H1 (cell line): ENCODE results near the gene GNG7. TPM values are rescaled to one million over a fixed set of nuclear protein-coding genes. Genes with fewer than 3 reads are reported as not detected.

Source experiments
- CTCF ChIA-PET: fragments of 300-600 bp; sonication (Branson Sonifier 250); formaldehyde crosslinking; loops from one replicate; lab custom pipeline; 2021; ENCODE audit not compliant: partially characterized antibody; lab: Charles Lee
- POLR2A ChIA-PET: fragments of 300-600 bp; sonication (Branson Sonifier 250); formaldehyde crosslinking; loops from one replicate; lab custom pipeline; 2021; ENCODE audit warnings: inconsistent platforms; ENCODE audit not compliant: partially characterized antibody; lab: Charles Lee
- DNase-seq, 2 experiments: peaks; one replicate each; pipeline versions ENCODE4 v3.0.0 to v3.0.0-alpha.2; 2010 to 2022; ENCODE audit warnings: low spot score in 2 of 2, low read depth in 1 of 2, mixed read lengths in 1 of 2
- FAIRE-seq: peaks from 2 replicates; lab custom pipeline; 2011; peaks lifted over from hg19 to GRCh38; lab: Jason Lieb, UNC
- H2AFZ ChIP-seq: 2 replicates; pipeline ENCODE4 v1.8.1; 2012; ENCODE audit warnings: low read length, inconsistent platforms
- H2AK5ac ChIP-seq: 2 replicates; pipeline ENCODE4 v1.6.1; 2013; ENCODE audit warnings: low read depth, low read length
- H2BK120ac ChIP-seq: replicated peaks from 2 replicates; pipeline ENCODE3; 2013; ENCODE audit warnings: low read depth, low read length, inconsistent platforms
- H2BK12ac ChIP-seq: 2 replicates; pipeline ENCODE4 v1.6.1; 2013; ENCODE audit warnings: low read depth, low read length
- H2BK15ac ChIP-seq: 2 replicates; pipeline ENCODE4 v1.6.1; 2013; ENCODE audit warnings: low read length
- H2BK20ac ChIP-seq: 2 replicates; pipeline ENCODE4 v1.6.1; 2013; ENCODE audit warnings: low read length
- H2BK5ac ChIP-seq: 2 replicates; pipeline ENCODE4 v1.6.1; 2013; ENCODE audit warnings: low read depth, low read length
- H3K14ac ChIP-seq: 2 replicates; pipeline ENCODE4 v1.6.1; 2013; ENCODE audit warnings: inconsistent platforms; ENCODE audit not compliant: insufficient read length
- H3K18ac ChIP-seq: 2 replicates; pipeline ENCODE4 v1.6.1; 2013; ENCODE audit warnings: low read length; ENCODE audit errors: extremely low read depth
- H3K23ac ChIP-seq: 2 replicates; pipeline ENCODE4 v1.6.1; 2013; ENCODE audit warnings: inconsistent platforms; ENCODE audit not compliant: insufficient read length
- H3K23me2 ChIP-seq: 2 replicates; pipeline ENCODE4 v1.6.1; 2013; ENCODE audit warnings: low read depth, low read length
- H3K27ac ChIP-seq: 2 replicates; pipeline ENCODE4 v1.6.1; 2011; ENCODE audit warnings: low read depth, low read length, inconsistent platforms
- H3K27me3 ChIP-seq, 4 experiments: replicated peaks in 1 of 4; 1 replicate in 1 of 4; 2 replicates in 3 of 4; pipeline versions ENCODE4 v1.6.1 to v1.8.1; 2011 to 2013; ENCODE audit warnings: low read length in 3 of 4, mild to moderate bottlenecking in 3 of 4, inconsistent platforms in 2 of 4, mixed read lengths in 2 of 4, moderate library complexity in 1 of 4; ENCODE audit not compliant: control insufficient read depth in 3 of 4, insufficient read depth in 3 of 4; ENCODE audit errors: extremely low read depth in 1 of 4
- H3K36me3 ChIP-seq, 4 experiments: 2 replicates each; pipeline versions ENCODE4 v1.6.1 to v1.8.1; 2011 to 2013; ENCODE audit warnings: mild to moderate bottlenecking in 4 of 4, low read length in 3 of 4, moderate library complexity in 2 of 4, control low read depth in 1 of 4, inconsistent platforms in 1 of 4; ENCODE audit not compliant: insufficient read depth in 4 of 4, control insufficient read depth in 2 of 4
- H3K4ac ChIP-seq: replicated peaks from 2 replicates; pipeline ENCODE3; 2013; ENCODE audit warnings: low read length, low read depth, mixed read lengths, inconsistent platforms; ENCODE audit not compliant: insufficient read length
- H3K4me1 ChIP-seq, 4 experiments: replicated peaks in 1 of 4; 1 replicate in 1 of 4; 2 replicates in 3 of 4; pipeline versions ENCODE4 v1.6.1 to v1.8.1; 2011 to 2013; ENCODE audit warnings: low read length in 3 of 4, inconsistent platforms in 2 of 4, mixed read lengths in 1 of 4; ENCODE audit not compliant: insufficient read depth in 4 of 4, control insufficient read depth in 3 of 4
- H3K4me2 ChIP-seq, 2 experiments: 2 replicates each; pipeline versions ENCODE4 v1.6.1 to v1.8.1; 2011 to 2013; ENCODE audit warnings: low read depth in 2 of 2, low read length in 2 of 2, control low read depth in 1 of 2, inconsistent platforms in 1 of 2, mild to moderate bottlenecking in 1 of 2; ENCODE audit not compliant: insufficient read depth in 1 of 2
- H3K4me3 ChIP-seq, 4 experiments: fragments of 200-600, 300-600 bp in 1 of 4; sonication (generic), shearing (Covaris generic), sonication (Bioruptor Twin) in 1 of 4; 2 replicates each; pipeline versions ENCODE4 v1.5.1 to v1.8.1; 2011 to 2016; ENCODE audit warnings: low read length in 4 of 4, low read depth in 3 of 4, control low read depth in 2 of 4, inconsistent platforms in 2 of 4, mild to moderate bottlenecking in 2 of 4, mixed read lengths in 1 of 4, moderate library complexity in 1 of 4; ENCODE audit not compliant: insufficient read depth in 2 of 4; ENCODE audit errors: extremely low read depth in 1 of 4
- H3K56ac ChIP-seq: replicated peaks from 2 replicates; pipeline ENCODE3; 2013; ENCODE audit warnings: low read depth, mild to moderate bottlenecking, mixed read lengths, low read length, inconsistent platforms; ENCODE audit not compliant: insufficient read length
- H3K79me1 ChIP-seq: 2 replicates; pipeline ENCODE4 v1.6.1; 2013; ENCODE audit warnings: low read depth, low read length, control low read depth
- H3K79me2 ChIP-seq, 2 experiments: 2 replicates each; pipeline versions ENCODE4 v1.6.1 to v1.8.1; 2012 to 2013; ENCODE audit warnings: low read length in 2 of 2, mild to moderate bottlenecking in 2 of 2, inconsistent platforms in 1 of 2; ENCODE audit not compliant: insufficient read depth in 2 of 2, control insufficient read depth in 1 of 2
- H3K9ac ChIP-seq, 4 experiments: replicated peaks in 1 of 4; 1 replicate in 1 of 4; 2 replicates in 3 of 4; pipeline versions ENCODE4 v1.6.1 to v1.8.1; 2011 to 2013; ENCODE audit warnings: low read depth in 3 of 4, low read length in 3 of 4, control low read depth in 2 of 4, mild to moderate bottlenecking in 2 of 4, moderate library complexity in 2 of 4, inconsistent platforms in 1 of 4; ENCODE audit errors: extremely low read depth in 1 of 4
- H3K9me3 ChIP-seq, 2 experiments: 2 replicates each; pipeline versions ENCODE4 v1.6.1 to v1.8.1; 2012 to 2013; ENCODE audit warnings: mild to moderate bottlenecking in 2 of 2, moderate library complexity in 2 of 2, control low read depth in 1 of 2, inconsistent platforms in 1 of 2, low read depth in 1 of 2, low read length in 1 of 2, mixed read lengths in 1 of 2; ENCODE audit not compliant: insufficient read depth in 2 of 2
- H4K20me1 ChIP-seq, 2 experiments: replicated peaks in 1 of 2; 2 replicates each; pipeline versions ENCODE3 to v1.8.1; 2011 to 2013; ENCODE audit warnings: inconsistent platforms in 2 of 2, low read length in 2 of 2, mild to moderate bottlenecking in 1 of 2; ENCODE audit not compliant: insufficient read depth in 2 of 2, control insufficient read depth in 1 of 2
- H4K5ac ChIP-seq: 2 replicates; pipeline ENCODE4 v1.6.1; 2013; ENCODE audit warnings: low read length, low read depth, mixed read lengths, inconsistent platforms; ENCODE audit not compliant: insufficient read length
- H4K8ac ChIP-seq: 2 replicates; pipeline ENCODE4 v1.8.0; 2013; ENCODE audit warnings: mild to moderate bottlenecking, moderate library complexity, low read length, inconsistent platforms; ENCODE audit not compliant: insufficient read depth; ENCODE audit errors: extremely low read depth
- H4K91ac ChIP-seq: replicated peaks from 2 replicates; pipeline ENCODE3; 2013; ENCODE audit warnings: low read length, mixed read lengths, inconsistent platforms; ENCODE audit not compliant: insufficient read length
- BACH1 ChIP-seq: IDR thresholded peaks from 2 replicates; pipeline ENCODE4 v1.6.1; 2012; ENCODE audit warnings: low read length, improper control_type of control experiment
- SUZ12 ChIP-seq: fragments of 200-600 bp; sonication (generic); IDR thresholded peaks from 2 replicates; pipeline ENCODE4 v1.6.1; 2012; ENCODE audit warnings: mild to moderate bottlenecking, inconsistent platforms, low read length, moderate library complexity, mixed read lengths
- WGBS, 2 experiments: shearing (Covaris generic) in 1 of 2; methylation state at CpG; one replicate each; pipeline versions ENCODE4 v1.1.6 to v1.1.7; 2013 to 2015; ENCODE audit warnings: low lambda C conversion rate in 2 of 2, mixed read lengths in 2 of 2, inconsistent platforms in 1 of 2, low coverage in 1 of 2, missing lambda C conversion rate in 1 of 2; ENCODE audit not compliant: insufficient replicate concordance in 2 of 2, insufficient coverage in 1 of 2, insufficient read length in 1 of 2; ENCODE audit errors: extremely low coverage in 1 of 2, missing lambda C conversion rate in 1 of 2; 5-methylcytosine and 5-hydroxymethylcytosine counted together
- polyA plus RNA-seq, 7 experiments: library from polyadenylated mRNA; depleted of rRNA in 3 of 7; stranded (reverse) in 5 of 7; unstranded in 2 of 7; fragments of >200 nt in 5 of 7; fragments of 200-250 nt in 2 of 7; gene quantifications; 1 replicate in 5 of 7; 2 replicates in 1 of 7; 4 replicates in 1 of 7; pipeline versions ENCODE4 v1.2.1 to v1.2.3, GENCODE V29; 2011 to 2013; ENCODE audit warnings: missing spikeins in 2 of 7, mixed read lengths in 2 of 7
- total RNA-seq: library from RNA; stranded (reverse); fragmentation: NEBNext Ultra II Directional; extraction: Animal tissue kit (Norgen Biotek cat#: 25700); gene quantifications from 2 replicates; pipeline ENCODE4 v1.2.1, GENCODE V29; 2021

Gene GNG7
- total and polyA plus RNA-seq, 2 of the 8 experiments (the other 6 are each of a cell fraction or from before 2014, with no cell fraction given) = 2.8 to 7.8 TPM

- no peak for DNase-seq
- no peak overlapping the region for H4K91ac ChIP-seq
- 96% methylated on average over 9 of the region's 9 CpGs; no CpG with 5 or more reads in 1 of the 2 experiments for WGBS, 2 experiments
- no peaks in the 10 kb centered on the region for H3K36me3 ChIP-seq
- H3K27me3 ChIP-seq = no peaks in the 10 kb centered on the region
- no peak overlapping the region for H3K4me3 ChIP-seq
- no peak overlapping the region for H3K14ac ChIP-seq
- H3K4me2 ChIP-seq = no peak overlapping the region
- no peaks in the 10 kb centered on the region; the same call in 1 of the 2 replicates for H3K79me1 ChIP-seq
- H3K9ac ChIP-seq = no peak overlapping the region
- ChIA-PET CTCF (no interaction called here), POLR2A (no interaction called here)
- no peak overlapping the region for H2BK15ac ChIP-seq
- H3K56ac ChIP-seq = no peak overlapping the region
- H2BK120ac ChIP-seq = no peak overlapping the region
- H3K18ac ChIP-seq = no peak overlapping the region
- no peaks in the 10 kb centered on the region for H3K23me2 ChIP-seq
- H4K20me1 ChIP-seq = peaks cover 0 to 2% of the 10 kb centered on the region in 2 experiments
- H2BK20ac ChIP-seq = no peak overlapping the region
- no peaks in the 10 kb centered on the region for H3K4me1 ChIP-seq
- no peak overlapping the region for H4K5ac ChIP-seq
- H3K4ac ChIP-seq = no peak overlapping the region
- no peak overlapping the region for H3K27ac ChIP-seq
- H2BK12ac ChIP-seq = no peak overlapping the region
- TF ChIP-seq SUZ12 = no peak
- TF ChIP-seq BACH1 = no peak
- TF ChIP-seq, all 59 proteins: peak for 0
- no peaks in the 10 kb centered on the region for H3K9me3 ChIP-seq
- no peaks in the 10 kb centered on the region for H3K79me2 ChIP-seq
- H2AK5ac ChIP-seq = no peak overlapping the region
- no peak overlapping the region for H2AFZ ChIP-seq
- no peak overlapping the region for H4K8ac ChIP-seq
- H2BK5ac ChIP-seq = no peak overlapping the region
- no peak for FAIRE-seq
- no peak overlapping the region for H3K23ac ChIP-seq
Observed at GRCh38 chr19:2691951-2692350, 10.5 kb downstream of the GNG7 start.
